ENCODE data around the gene TNFAIP1.
A peak's percentile ranks its signal among the peaks of the same experiment; 100 is the strongest.
"Not testable (repeated sequence)": the region's sequence is repeated elsewhere in the genome, so short reads cannot be mapped to it uniquely, and the experiment has no call there.

The TNFAIP1 gene

DNA sequence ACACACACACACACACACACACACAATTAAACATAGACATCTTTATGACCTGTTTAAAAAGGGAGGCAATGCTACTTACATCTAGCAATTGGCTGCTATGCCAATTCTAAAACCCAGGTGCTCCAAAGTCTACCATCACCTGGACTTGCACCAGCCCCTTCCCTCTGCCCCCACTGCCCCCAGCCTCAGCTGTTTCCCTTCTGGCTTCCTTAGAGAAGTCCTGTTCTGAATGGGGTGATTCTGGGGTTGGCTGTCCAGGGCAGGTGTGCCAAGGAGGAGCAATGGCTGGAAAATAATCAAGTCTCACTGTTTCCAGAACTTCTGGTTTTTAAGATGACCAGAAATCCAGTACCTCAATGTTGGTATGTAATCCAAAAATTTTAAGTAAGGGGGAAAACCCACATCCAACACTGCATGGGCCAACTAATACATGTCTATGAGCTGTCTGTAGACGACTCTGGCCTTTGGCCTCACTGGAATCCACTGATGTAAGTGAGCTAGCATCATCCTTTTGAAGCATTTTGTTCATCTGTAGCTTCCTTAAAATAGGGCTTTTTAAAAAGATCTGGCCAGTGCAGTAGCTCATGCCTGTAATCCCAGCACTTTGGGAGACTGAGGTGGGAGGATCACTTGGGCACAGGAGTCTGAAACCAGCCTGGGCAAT, 2.3 kb upstream of the TNFAIP1 start:
- TF ChIP-seq ZNF274 (IDR thresholded peaks at IDR 0.05; ENCODE audit: low read depth, low read length): no peak
- H3K4me3 ChIP-seq (ENCODE audit: low read length): no peak overlapping the region

DNA sequence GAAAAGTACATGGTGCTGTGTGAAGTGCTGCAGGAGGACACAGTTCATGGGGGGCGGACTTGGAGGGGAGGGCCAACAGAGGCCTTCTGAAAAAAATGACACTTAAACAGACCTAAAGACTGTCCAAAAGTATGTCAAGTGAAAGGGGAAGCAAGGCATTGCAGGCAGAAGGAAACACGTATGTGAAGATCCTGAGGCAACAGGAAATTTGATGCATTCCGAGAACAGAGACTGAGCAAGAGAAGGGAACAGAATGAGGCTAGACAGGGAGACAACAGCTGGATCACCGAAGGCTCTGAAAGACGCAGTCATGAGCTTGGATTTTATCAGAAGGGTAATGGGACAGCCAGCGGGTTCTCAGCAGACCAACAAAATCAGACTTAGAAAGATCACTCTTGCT, 1.4 kb upstream of the TNFAIP1 start:
- no peak for TF ChIP-seq ZNF274 (IDR thresholded peaks at IDR 0.05; ENCODE audit: low read depth, low read length)
- peak overlapping the region; percentile 89; the same call in 1 of the 2 replicates for H3K4me3 ChIP-seq (ENCODE audit: low read length)

DNA sequence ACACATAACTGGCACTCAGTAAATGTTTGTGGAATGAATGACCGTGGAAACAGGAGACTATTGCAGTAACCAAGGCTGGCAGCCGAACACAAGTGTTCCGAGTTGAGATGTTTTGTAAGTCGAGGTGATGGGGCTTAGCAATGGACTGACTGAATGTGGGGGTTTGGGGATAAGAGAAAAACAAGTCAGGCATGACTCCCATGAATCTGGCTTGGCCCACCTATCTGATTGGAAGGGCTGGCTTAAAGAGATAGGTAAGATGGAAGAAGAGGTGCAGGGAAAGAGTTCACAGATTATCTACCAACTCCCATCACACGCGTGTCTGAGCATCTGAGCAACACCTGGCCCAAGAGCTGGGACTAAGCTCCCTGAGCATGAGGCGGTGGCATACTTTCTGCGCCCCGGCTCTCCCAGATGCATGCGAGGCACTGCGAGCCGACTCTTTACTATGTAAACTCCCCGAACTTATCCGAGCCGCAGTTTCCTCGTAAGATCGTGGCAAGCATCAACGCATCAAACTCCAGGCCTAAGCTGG, 828 bp upstream of the TNFAIP1 start:
- H3K4me3 ChIP-seq (ENCODE audit: low read length): peak overlapping the region; percentile 89
- no peak for TF ChIP-seq ZNF274 (IDR thresholded peaks at IDR 0.05; ENCODE audit: low read depth, low read length)

- peak overlapping the region; percentile 96 for H3K4me3 ChIP-seq (ENCODE audit: low read length)
- TF ChIP-seq ZNF274 (IDR thresholded peaks at IDR 0.05; ENCODE audit: low read depth, low read length): no peak
Observed at GRCh38 chr17:28335959-28336871, 654 bp downstream of the TNFAIP1 start.

DNA sequence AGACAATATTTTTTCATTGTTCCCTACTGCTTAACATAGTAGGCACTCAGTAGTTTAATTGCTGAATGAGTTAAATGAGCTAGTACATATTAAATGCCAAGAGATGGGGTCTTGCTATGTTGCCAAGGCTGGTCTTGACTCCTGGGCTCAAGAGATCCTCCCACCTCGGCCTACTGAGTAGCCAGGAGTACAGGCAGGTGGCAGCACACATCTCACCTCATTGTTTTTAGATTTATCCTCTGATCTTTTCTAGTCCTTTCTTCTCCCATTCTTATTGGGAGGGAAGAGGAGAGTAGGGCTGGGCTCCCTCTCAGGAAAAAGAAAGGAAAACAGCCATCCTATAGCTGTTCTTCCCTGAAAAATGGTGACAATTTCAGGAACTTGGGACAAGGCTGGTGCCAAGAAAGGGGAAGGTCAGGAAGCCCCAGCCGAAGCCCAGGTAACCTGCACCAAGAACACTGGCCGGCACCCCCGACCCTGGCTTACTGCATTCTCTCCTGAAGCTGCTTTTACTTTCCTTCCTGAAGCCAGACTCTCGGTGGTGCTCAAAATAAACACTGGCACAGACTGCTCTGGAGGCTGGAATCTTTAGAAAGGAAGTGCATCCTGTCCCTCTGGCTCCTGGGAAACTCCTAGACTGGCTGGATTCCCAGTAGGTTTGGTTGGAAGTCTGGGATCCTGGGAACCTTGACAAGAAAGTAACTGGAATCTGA, 2.7 kb downstream of the TNFAIP1 start:
- no peak for TF ChIP-seq ZNF274 (IDR thresholded peaks at IDR 0.05; ENCODE audit: low read depth, low read length)
- H3K4me3 ChIP-seq (ENCODE audit: low read length): no peak overlapping the region

GRCh38 chr17:28338769-28339212, 3.2 kb downstream of the TNFAIP1 start:
- H3K4me3 ChIP-seq (ENCODE audit: low read length): not testable (repeated sequence)

DNA sequence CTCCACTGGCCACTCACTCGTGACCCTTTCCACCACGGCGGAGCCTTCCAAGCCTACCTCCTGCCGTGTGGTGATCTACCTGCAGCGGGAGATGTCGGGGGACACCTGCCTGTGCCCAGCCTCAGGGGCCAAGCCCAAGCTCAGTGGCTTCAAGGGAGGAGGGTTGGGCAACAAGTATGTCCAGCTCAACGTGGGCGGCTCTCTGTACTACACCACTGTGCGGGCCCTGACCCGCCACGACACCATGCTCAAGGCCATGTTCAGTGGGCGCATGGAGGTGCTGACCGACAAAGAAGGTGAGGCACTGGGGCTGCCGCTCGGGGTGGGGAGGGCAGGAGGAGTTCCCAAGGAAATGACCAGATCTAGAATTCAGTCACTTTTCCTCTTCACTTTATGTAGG, 3.9 kb downstream of the TNFAIP1 start:
- H3K4me3 ChIP-seq (ENCODE audit: low read length): no peak overlapping the region
- no peak for TF ChIP-seq ZNF274 (IDR thresholded peaks at IDR 0.05; ENCODE audit: low read depth, low read length)

DNA sequence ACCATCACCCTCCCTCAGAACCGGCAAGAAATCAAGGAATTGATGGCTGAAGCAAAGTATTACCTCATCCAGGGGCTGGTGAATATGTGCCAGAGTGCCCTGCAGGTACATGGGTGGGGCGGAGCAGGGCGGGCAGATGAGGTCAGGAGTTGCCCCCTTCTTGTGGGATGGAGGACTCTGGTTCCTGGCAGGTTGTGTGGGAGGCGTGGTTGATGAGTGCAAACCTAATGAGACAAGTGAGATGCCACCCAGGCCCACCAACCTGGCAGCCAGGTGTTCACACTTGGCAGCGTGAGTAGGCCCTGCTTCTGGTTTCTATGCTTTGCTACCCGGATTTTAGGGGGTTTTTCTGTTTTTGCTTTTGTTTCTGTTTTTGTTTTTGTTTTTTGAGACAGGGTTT, 4.8 kb downstream of the TNFAIP1 start:
- TF ChIP-seq ZNF274 (IDR thresholded peaks at IDR 0.05; ENCODE audit: low read depth, low read length): no peak
- no peak overlapping the region for H3K4me3 ChIP-seq (ENCODE audit: low read length)

GRCh38 chr17:28341516-28341915, 6.0 kb downstream of the TNFAIP1 start:
- TF ChIP-seq ZNF274 (IDR thresholded peaks at IDR 0.05; ENCODE audit: low read depth, low read length): no peak
- no peak overlapping the region for H3K4me3 ChIP-seq (ENCODE audit: low read length)

DNA sequence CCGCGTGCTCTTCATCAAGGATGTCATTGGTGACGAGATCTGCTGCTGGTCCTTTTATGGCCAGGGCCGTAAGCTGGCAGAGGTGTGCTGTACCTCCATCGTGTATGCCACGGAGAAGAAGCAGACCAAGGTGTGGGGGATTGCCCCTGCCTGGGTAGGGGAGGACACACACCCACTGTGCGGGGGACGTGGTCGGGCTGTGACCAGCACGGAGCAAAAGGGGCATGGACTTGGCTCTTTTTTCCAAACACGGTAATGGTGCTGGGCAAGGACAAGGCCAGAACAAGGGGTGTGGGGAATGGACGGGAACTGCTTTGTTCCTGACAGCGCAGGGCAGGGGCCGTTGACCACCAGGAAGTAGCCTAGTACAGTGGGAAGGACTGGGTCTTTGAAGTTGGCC, 6.8 kb downstream of the TNFAIP1 start:
- TF ChIP-seq ZNF274 (IDR thresholded peaks at IDR 0.05; ENCODE audit: low read depth, low read length): no peak
- H3K4me3 ChIP-seq (ENCODE audit: low read length): no peak overlapping the region

DNA sequence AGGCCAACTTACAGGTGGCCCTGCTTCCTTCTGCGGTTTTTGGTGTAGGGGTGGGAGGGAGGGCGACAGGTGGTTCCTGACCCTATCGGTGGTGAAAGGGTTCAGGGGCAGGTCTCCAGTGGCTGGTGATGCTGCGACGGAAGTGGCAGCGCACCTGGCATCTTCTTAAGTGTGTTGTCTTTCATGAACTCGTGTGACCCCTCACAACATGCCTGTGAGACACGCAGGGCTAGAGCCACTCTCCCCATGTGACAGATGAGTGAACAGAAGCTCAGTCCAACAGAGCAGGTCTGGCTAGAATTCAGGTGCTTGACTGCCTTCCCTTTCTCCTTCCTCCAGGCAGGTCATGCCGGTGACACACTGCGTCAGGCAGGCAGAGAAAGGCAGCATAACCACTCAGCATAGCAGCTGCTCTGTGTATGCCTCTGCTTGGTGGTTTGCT, 8.0 kb downstream of the TNFAIP1 start:
- H3K4me3 ChIP-seq (ENCODE audit: low read length): no peak overlapping the region
- no peak for TF ChIP-seq ZNF274 (IDR thresholded peaks at IDR 0.05; ENCODE audit: low read depth, low read length)

DNA sequence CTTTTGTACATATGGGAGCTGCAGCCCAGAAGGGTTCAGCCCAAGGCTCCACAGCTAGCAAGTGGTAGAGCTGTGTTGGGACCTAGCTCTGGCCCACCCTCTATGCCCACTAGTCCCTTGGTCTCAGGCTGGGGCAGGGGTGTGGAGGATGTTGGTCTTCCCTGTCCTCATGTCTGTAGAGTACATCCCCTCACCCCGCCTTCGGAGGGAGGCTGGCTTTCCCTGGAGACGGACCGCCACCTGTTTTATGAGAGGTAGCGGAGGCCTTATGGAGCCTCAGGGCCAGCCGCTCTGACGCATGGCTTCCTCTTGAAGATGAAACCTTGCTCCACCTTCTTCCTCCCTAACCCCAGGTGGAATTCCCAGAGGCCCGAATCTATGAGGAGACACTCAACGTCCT, 8.4 kb downstream of the TNFAIP1 start:
- H3K4me3 ChIP-seq (ENCODE audit: low read length): no peak overlapping the region
- TF ChIP-seq ZNF274 (IDR thresholded peaks at IDR 0.05; ENCODE audit: low read depth, low read length): no peak

- TF ChIP-seq ZNF274 (IDR thresholded peaks at IDR 0.05; ENCODE audit: low read depth, low read length): no peak
Observed at GRCh38 chr17:28344435-28344901, 8.9 kb downstream of the TNFAIP1 start.

More at GRCh38 chr17:28344435-28344901, 8.9 kb downstream of the TNFAIP1 start:
- no peak overlapping the region for H3K4me3 ChIP-seq (ENCODE audit: low read length)
